K562 (cell line): ENCODE measurements around the gene KLK11.

ENCODE experiments used
- AFF4 ChIP-seq: sonication (generic); formaldehyde crosslinking; IDR thresholded peaks from 2 replicates; pipeline ENCODE4 v1.8.0; 2023; ENCODE audit warnings: mild to moderate bottlenecking, missing genetic modification reagents
- CTCF ChIP-seq, 3 experiments: IDR thresholded peaks in 2 of 3; conservative IDR thresholded peaks in 1 of 3; 2 replicates each; pipeline ENCODE4 v1.5.1; 2011 to 2012; ENCODE audit warnings: low read length in 3 of 3, mild to moderate bottlenecking in 3 of 3, control low read depth in 2 of 3, improper control_type of control experiment in 1 of 3, inconsistent platforms in 1 of 3, low read depth in 1 of 3, mixed read lengths in 1 of 3, moderate library complexity in 1 of 3; ENCODE audit not compliant: insufficient read depth in 2 of 3
- EP400 ChIP-seq: fragments of 450-650 bp; IDR thresholded peaks from 2 replicates; pipeline ENCODE4 v1.6.1; 2017; ENCODE audit warnings: antibody characterized with exemption, mild to moderate bottlenecking, moderate library complexity
- IRF2 ChIP-seq: sonication (generic); formaldehyde crosslinking; IDR thresholded peaks from 2 replicates; pipeline ENCODE4 v1.8.1; 2022; ENCODE audit warnings: mild to moderate bottlenecking, missing genetic modification reagents
- MAX ChIP-seq: sonication (generic); formaldehyde crosslinking; IDR thresholded peaks from 2 replicates; pipeline ENCODE4 v1.9.0; 2022; ENCODE audit warnings: mild to moderate bottlenecking, missing genetic modification reagents
- POLR2A ChIP-seq: fragments of 450-650 bp; conservative IDR thresholded peaks from 2 replicates; pipeline ENCODE4 v1.6.1; 2016
- RCOR1 ChIP-seq, 2 experiments: IDR thresholded peaks; 2 replicates each; pipeline ENCODE4 v1.6.1; 2012; ENCODE audit warnings: low read depth in 2 of 2, low read length in 2 of 2, borderline replicate concordance in 1 of 2, improper control_type of control experiment in 1 of 2
- RNF219 ChIP-seq: fragments of 250-450 bp; sonication (Bioruptor Pico); IDR thresholded peaks from 2 replicates; pipeline ENCODE4 v1.5.0; 2022; ENCODE audit warnings: mild to moderate bottlenecking
- TCF7 ChIP-seq: sonication (generic); IDR thresholded peaks from 2 replicates; pipeline ENCODE4 v1.6.1; 2016; ENCODE audit warnings: antibody characterized with exemption, borderline replicate concordance
- TRIM28 ChIP-seq: fragments of 450-650 bp; IDR thresholded peaks from 2 replicates; pipeline ENCODE4 v1.6.1; 2017
- U2AF1 ChIP-seq: fragments of 200-400 bp; formaldehyde crosslinking; optimal IDR thresholded peaks from 2 replicates; pipeline ENCODE3; 2017; ENCODE audit warnings: mild to moderate bottlenecking, low read depth, low read length, moderate library complexity
- ZNF274 ChIP-seq: IDR thresholded peaks from 2 replicates; pipeline ENCODE4 v1.6.1; 2011; ENCODE audit warnings: low read depth, mild to moderate bottlenecking, low read length, moderate library complexity, borderline replicate concordance

GRCh38 chr19:50978772-50979390 is 47.5 kb downstream of the KLK11 start:
- TF ChIP-seq U2AF1 (no peak), ZNF274 (no peak), MAX (no peak), POLR2A (no peak), IRF2 (no peak), RCOR1 (IDR thresholded peaks at IDR 0.05; ENCODE audit: borderline replicate concordance in 1 of 2, low read depth in 2 of 2, low read length in 2 of 2) (no peak), RNF219 (no peak), TRIM28 (no peak), CTCF (IDR thresholded peaks at IDR 0.05 in 2 of 3, conservative IDR thresholded peaks at IDR 0.05 in 1 of 3; ENCODE audit: insufficient read depth in 2 of 3, low read depth in 1 of 3, low read length in 3 of 3) (no peak), EP400 (no peak), TCF7 (no peak), AFF4 (CRISPR knock-in tag) (no peak)
